IMR-90 (cell line): ENCODE measurements around the gene TSC22D4. TPM values are rescaled to one million over a fixed set of nuclear protein-coding genes. Genes with fewer than 3 reads are reported as not detected.
A peak's percentile ranks its signal among the peaks of the same experiment; 100 is the strongest.

Source experiments
- ATAC-seq: fragments of 200-7000 bp; cut with Tn5 transposase; 2 replicates; pipeline ENCODE4 v1.9.1; 2020; ENCODE audit warnings: low read depth, mild to moderate bottlenecking, moderate library complexity
- BruUV-seq: library from RNA; stranded (reverse); fragments of 400-500 nt; replicated peaks from 2 replicates; lab custom pipeline; 2021; lab: Mats Ljungman, UMichigan
- CTCF ChIA-PET: fragments of 300-600 bp; formaldehyde crosslinking; extraction: SDS; loops from one replicate; lab custom pipeline; 2021; ENCODE audit warnings: antibody characterized with exemption; lab: Yijun Ruan, JAX
- POLR2A ChIA-PET: fragments of 300-600 bp; sonication (Branson Sonifier 250); formaldehyde crosslinking; loops from one replicate; lab custom pipeline; 2022; ENCODE audit warnings: antibody characterized with exemption; ENCODE audit not compliant: unreplicated experiment; lab: Charles Lee
- DNase-seq: peaks from one replicate; pipeline ENCODE4 v3.0.0; 2013
- H2AFZ ChIP-seq: replicated peaks from 2 replicates; pipeline ENCODE3; 2013; ENCODE audit warnings: low read length, mild to moderate bottlenecking; ENCODE audit not compliant: poor library complexity
- H2AK5ac ChIP-seq: 2 replicates; pipeline ENCODE4 v1.6.1; 2013; ENCODE audit warnings: low read depth, low read length, inconsistent platforms
- H2AK9ac ChIP-seq: replicated peaks from 2 replicates; pipeline ENCODE3; 2013; ENCODE audit warnings: mild to moderate bottlenecking, low read depth, low read length, moderate library complexity; ENCODE audit not compliant: poor library complexity
- H2BK120ac ChIP-seq: 2 replicates; pipeline ENCODE4 v1.6.1; 2013; ENCODE audit warnings: low read depth, low read length, inconsistent platforms
- H2BK15ac ChIP-seq: 3 replicates; pipeline ENCODE4 v1.6.1; 2013; ENCODE audit warnings: low read depth, low read length, inconsistent platforms
- H2BK20ac ChIP-seq: 2 replicates; pipeline ENCODE4 v1.6.1; 2013; ENCODE audit warnings: low read depth, mild to moderate bottlenecking, inconsistent platforms, low read length, moderate library complexity
- H2BK5ac ChIP-seq: 2 replicates; pipeline ENCODE4 v1.6.1; 2013; ENCODE audit warnings: mild to moderate bottlenecking, low read depth, low read length, inconsistent platforms; ENCODE audit not compliant: poor library complexity, severe bottlenecking
- H3K14ac ChIP-seq: replicated peaks from 2 replicates; pipeline ENCODE4 v1.6.1; 2013; ENCODE audit warnings: low read depth, low read length, inconsistent platforms
- H3K18ac ChIP-seq: 2 replicates; pipeline ENCODE4 v1.6.1; 2013; ENCODE audit warnings: low read depth, low read length, control low read depth
- H3K23ac ChIP-seq: 2 replicates; pipeline ENCODE4 v1.6.1; 2013; ENCODE audit warnings: low read depth, low read length, inconsistent platforms
- H3K27ac ChIP-seq: 2 replicates; pipeline ENCODE4 v1.5.1; 2013; ENCODE audit warnings: mild to moderate bottlenecking, control low read depth, low read length; ENCODE audit not compliant: insufficient read depth
- H3K27me3 ChIP-seq: 2 replicates; pipeline ENCODE4 v1.6.1; 2013; ENCODE audit warnings: low read length; ENCODE audit not compliant: control insufficient read depth, insufficient read depth
- H3K36me3 ChIP-seq: 2 replicates; pipeline ENCODE4 v1.6.1; 2013; ENCODE audit warnings: low read length, mixed read lengths; ENCODE audit not compliant: control insufficient read depth, insufficient read depth
- H3K4ac ChIP-seq: 2 replicates; pipeline ENCODE4 v1.6.1; 2013; ENCODE audit warnings: low read depth, low read length, inconsistent platforms
- H3K4me1 ChIP-seq: 2 replicates; pipeline ENCODE4 v1.6.1; 2013; ENCODE audit warnings: low read length, mixed read lengths; ENCODE audit not compliant: control insufficient read depth, insufficient read depth
- H3K4me2 ChIP-seq: 2 replicates; pipeline ENCODE4 v1.6.1; 2013; ENCODE audit warnings: low read depth, mild to moderate bottlenecking, control low read depth, low read length, moderate library complexity
- H3K4me3 ChIP-seq: 2 replicates; pipeline ENCODE4 v1.5.1; 2013; ENCODE audit warnings: low read depth, mild to moderate bottlenecking, control low read depth, low read length, moderate library complexity; ENCODE audit not compliant: insufficient read depth
- H3K56ac ChIP-seq: 2 replicates; pipeline ENCODE4 v1.6.1; 2013; ENCODE audit warnings: low read length, inconsistent platforms; ENCODE audit not compliant: insufficient read depth; ENCODE audit errors: extremely low read depth
- H3K79me1 ChIP-seq, 2 experiments: 2 replicates each; pipeline ENCODE4 v1.6.1; 2013; ENCODE audit warnings: low read length in 2 of 2, inconsistent platforms in 1 of 2, low read depth in 1 of 2
- H3K9ac ChIP-seq: 2 replicates; pipeline ENCODE4 v1.6.1; 2013; ENCODE audit warnings: low read depth, low read length, control low read depth
- H3K9me1 ChIP-seq: 2 replicates; pipeline ENCODE4 v1.6.1; 2013; ENCODE audit warnings: low read length, inconsistent platforms; ENCODE audit not compliant: insufficient read depth
- H3K9me3 ChIP-seq: 2 replicates; pipeline ENCODE4 v1.6.1; 2013; ENCODE audit warnings: low read length; ENCODE audit not compliant: control insufficient read depth, insufficient read depth
- H4K20me1 ChIP-seq: 2 replicates; pipeline ENCODE4 v1.6.1; 2013; ENCODE audit warnings: low read length, inconsistent platforms; ENCODE audit not compliant: insufficient read depth
- H4K5ac ChIP-seq: 2 replicates; pipeline ENCODE4 v1.6.1; 2013; ENCODE audit warnings: mild to moderate bottlenecking, low read depth, low read length, control low read depth
- H4K8ac ChIP-seq, 2 experiments: 2 replicates each; pipeline ENCODE4 v1.6.1; 2013; ENCODE audit warnings: low read depth in 2 of 2, low read length in 2 of 2, control low read depth in 1 of 2, inconsistent platforms in 1 of 2
- H4K91ac ChIP-seq: 2 replicates; pipeline ENCODE4 v1.6.1; 2013; ENCODE audit warnings: low read depth, low read length, inconsistent platforms; ENCODE audit not compliant: insufficient read depth
- BHLHE40 ChIP-seq: fragments of 150-350 bp; IDR thresholded peaks from 2 replicates; pipeline ENCODE4 v1.6.1; 2016; ENCODE audit warnings: mild to moderate bottlenecking, low read depth, low read length
- CEBPB ChIP-seq: IDR thresholded peaks from 2 replicates; pipeline ENCODE4 v1.6.1; 2012; ENCODE audit warnings: low read depth, low read length, improper control_type of control experiment
- CHD1 ChIP-seq: IDR thresholded peaks from 2 replicates; pipeline ENCODE4 v1.6.1; 2012; ENCODE audit warnings: low read depth, low read length, improper control_type of control experiment
- CTCF ChIP-seq: conservative IDR thresholded peaks from 2 replicates; pipeline ENCODE4 v1.5.1; 2012; ENCODE audit warnings: mild to moderate bottlenecking, low read depth, low read length, improper control_type of control experiment
- MAZ ChIP-seq: IDR thresholded peaks from 2 replicates; pipeline ENCODE4 v1.6.1; 2012; ENCODE audit warnings: low read depth, mild to moderate bottlenecking, low read length, improper control_type of control experiment, moderate library complexity, borderline replicate concordance
- MXI1 ChIP-seq: IDR thresholded peaks from 2 replicates; pipeline ENCODE4 v1.6.1; 2012; ENCODE audit warnings: low read depth, mild to moderate bottlenecking, low read length, moderate library complexity, borderline replicate concordance
- NFE2L2 ChIP-seq: fragments of 150-350 bp; IDR thresholded peaks from 2 replicates; pipeline ENCODE4 v1.6.1; 2016; ENCODE audit warnings: low read depth, mild to moderate bottlenecking, low read length
- POLR2A ChIP-seq: IDR thresholded peaks from 2 replicates; pipeline ENCODE4 v1.6.1; 2012; ENCODE audit warnings: mild to moderate bottlenecking, low read depth, low read length
- RCOR1 ChIP-seq: IDR thresholded peaks from 2 replicates; pipeline ENCODE4 v1.6.1; 2012; ENCODE audit warnings: mild to moderate bottlenecking, low read length, improper control_type of control experiment; ENCODE audit not compliant: insufficient replicate concordance
- USF2 ChIP-seq: fragments of 150-350 bp; IDR thresholded peaks from 2 replicates; pipeline ENCODE4 v1.6.1; 2017; ENCODE audit warnings: mild to moderate bottlenecking, antibody characterized with exemption, low read length, low read depth
- WGBS, 2 experiments: methylation state at CpG; one replicate each; pipeline versions ENCODE4 v1.1.5 to v1.1.7; 2013; ENCODE audit warnings: missing lambda C conversion rate in 2 of 2; ENCODE audit not compliant: insufficient read length in 1 of 2; ENCODE audit errors: extremely low coverage in 2 of 2; 5-methylcytosine and 5-hydroxymethylcytosine counted together
- dilution Hi-C: fragments of 300-500 bp; cut with HindIII; formaldehyde crosslinking; loops from one replicate; pipeline ENCODE4 v1.14.3; 2018; ENCODE audit warnings: low sequenced_read_pairs; ENCODE audit not compliant: unreplicated experiment
- in situ Hi-C: fragments of 300-500 bp; cut with MboI; formaldehyde crosslinking; loops from 3 replicates; pipeline ENCODE4 v1.14.3; 2019; ENCODE audit warnings: low sequenced_read_pairs, inconsistent platforms, mixed read lengths
- intact Hi-C: fragments of 100-400 bp; cut with micrococcal nuclease; formaldehyde crosslinking; loops from 2 replicates; pipeline ENCODE4 v1.10.0; 2022
- polyA plus RNA-seq, 3 experiments: library from polyadenylated mRNA; depleted of rRNA; stranded (reverse); fragments of >200 nt; gene quantifications; 2 replicates each; pipeline ENCODE4 v1.2.3, GENCODE V29; 2012; ENCODE audit warnings: low replicate concordance in 1 of 3
- total RNA-seq: library from RNA; depleted of rRNA; stranded (reverse); fragments of >200 nt; gene quantifications from 2 replicates; pipeline ENCODE4 v1.2.3, GENCODE V29; 2012

TSC22D4 gene
- total and polyA plus RNA-seq, 2 of the 4 experiments (the other 2 are of a cell fraction) = 9.3 to 29.9 TPM

DNA sequence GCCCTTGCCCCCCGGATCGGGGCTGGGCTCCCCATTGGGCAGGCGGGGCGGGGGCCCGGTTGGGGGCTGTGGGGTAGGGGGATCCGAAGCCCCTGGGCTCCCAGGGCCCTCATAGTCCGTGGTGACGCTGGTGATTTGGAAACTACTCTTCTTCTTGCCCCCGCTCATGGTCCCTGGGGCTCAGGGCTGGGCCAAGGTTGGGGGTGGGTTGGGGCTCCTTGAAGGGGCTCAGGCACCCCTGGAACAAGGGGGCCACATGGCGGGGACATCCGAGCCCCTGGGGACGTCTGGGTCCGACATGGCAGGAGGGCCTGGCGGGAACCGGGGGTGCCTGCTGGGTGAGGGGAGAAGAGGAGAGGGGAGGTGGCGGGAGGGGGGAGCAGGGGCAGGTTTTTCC lies 1.1 kb downstream of the TSC22D4 start:
- Histone ChIP-seq H3K79me1 (peaks cover 24 to 44% of the 10 kb centered on the region in 2 experiments; a peak in 3 of 4 replicates), H3K9me1 (no peaks in the 10 kb centered on the region), H3K27ac (peak overlapping the region; percentile 80), H3K27me3 (no peaks in the 10 kb centered on the region), H2AK5ac (peak overlapping the region; percentile 33; the same call in 1 of the 2 replicates), H3K23ac (peak overlapping the region; percentile 81; the same call in 1 of the 2 replicates), H3K4ac (peak overlapping the region; percentile 77), H2BK20ac (no peak overlapping the region), H4K20me1 (peaks cover 26% of the 10 kb centered on the region), H3K4me3 (peak overlapping the region; percentile 91), H2AK9ac (peak overlapping the region; percentile 96), H2BK120ac (no peak overlapping the region), H3K9me3 (no peaks in the 10 kb centered on the region), H3K4me2 (peak overlapping the region; percentile 93), H4K91ac (no peak overlapping the region; the same call in 1 of the 2 replicates), H3K14ac (peak overlapping the region; percentile 65), H3K4me1 (peaks cover 19% of the 10 kb centered on the region), H3K18ac (no peak overlapping the region; the same call in 1 of the 2 replicates), H2BK5ac (peak overlapping the region; percentile 82), H3K9ac (peak overlapping the region; percentile 92), H2BK15ac (no peak overlapping the region), H4K5ac (no peak overlapping the region), H2AFZ (peak overlapping the region; percentile 3), H4K8ac (no peak overlapping the region; a peak in 1 of 4 replicates), H3K56ac (no peak overlapping the region), H3K36me3 (peaks cover 24% of the 10 kb centered on the region; the same call in 1 of the 2 replicates)
- intact Hi-C loops = loop anchor here (5.0 kb wide), 1 partner anchor 69 kb away; no protein-coding TSS in a partner anchor
- DNase-seq = no peak
- dilution Hi-C loops = no loop called here
- CTCF ChIA-PET = interaction anchor here (0.9 kb wide), 1 partner anchor 12 kb away, joined by 3 read pairs; no protein-coding TSS in a partner anchor
- ATAC-seq = no peak
- no peak for TF ChIP-seq CTCF
- TF ChIP-seq CEBPB = no peak
- TF ChIP-seq MXI1 = no peak
- no peak for TF ChIP-seq BHLHE40
- TF ChIP-seq MAZ = no peak
- no peak for TF ChIP-seq USF2
- TF ChIP-seq POLR2A = no peak
- TF ChIP-seq NFE2L2 = no peak
- no peak for TF ChIP-seq CHD1
- no peak for TF ChIP-seq RCOR1
- BruUV-seq = no TSS peak
- in situ Hi-C loops = loop anchor here (10.0 kb wide), 1 partner anchor 197 kb away; the partner anchor contains the start of gene GNB2
- POLR2A ChIA-PET = interaction anchor here (0.6 kb wide), 1 partner anchor 125 kb away, joined by 13 read pairs; no protein-coding TSS in a partner anchor
- 0% methylated on average over 1 of the region's 16 CpGs; no CpG with 5 or more reads in 1 of the 2 experiments for WGBS, 2 experiments
